Fibroblast of the aortic adventitia (primary cell): ENCODE measurements around the gene DCN. TPM values are rescaled to one million over a fixed set of nuclear protein-coding genes. Genes with fewer than 3 reads are reported as not detected.

Source experiments
- DNase-seq: peaks from one replicate; pipeline ENCODE4 v3.0.0-alpha.2; 2010; ENCODE audit warnings: low read depth
- H3K4me3 ChIP-seq: 2 replicates; pipeline ENCODE4 v1.5.1; 2011; ENCODE audit warnings: low read depth, mild to moderate bottlenecking, control low read depth, low read length, moderate library complexity
- total RNA-seq: library from RNA; depleted of rRNA; stranded (reverse); fragments of >200 nt; gene quantifications from 2 replicates; pipeline ENCODE4 v1.2.3, GENCODE V29; 2012; ENCODE audit warnings: low replicate concordance
- TF ChIP-seq, protein P1 (sequence below): IDR thresholded peaks from 2 replicates; pipeline ENCODE4 v1.5.1; 2011; ENCODE audit warnings: mild to moderate bottlenecking, low read length, control low read depth, inconsistent platforms; ENCODE audit not compliant: insufficient read depth

DCN gene
- total RNA-seq, 1 donor, result 2,298 TPM

DNA sequence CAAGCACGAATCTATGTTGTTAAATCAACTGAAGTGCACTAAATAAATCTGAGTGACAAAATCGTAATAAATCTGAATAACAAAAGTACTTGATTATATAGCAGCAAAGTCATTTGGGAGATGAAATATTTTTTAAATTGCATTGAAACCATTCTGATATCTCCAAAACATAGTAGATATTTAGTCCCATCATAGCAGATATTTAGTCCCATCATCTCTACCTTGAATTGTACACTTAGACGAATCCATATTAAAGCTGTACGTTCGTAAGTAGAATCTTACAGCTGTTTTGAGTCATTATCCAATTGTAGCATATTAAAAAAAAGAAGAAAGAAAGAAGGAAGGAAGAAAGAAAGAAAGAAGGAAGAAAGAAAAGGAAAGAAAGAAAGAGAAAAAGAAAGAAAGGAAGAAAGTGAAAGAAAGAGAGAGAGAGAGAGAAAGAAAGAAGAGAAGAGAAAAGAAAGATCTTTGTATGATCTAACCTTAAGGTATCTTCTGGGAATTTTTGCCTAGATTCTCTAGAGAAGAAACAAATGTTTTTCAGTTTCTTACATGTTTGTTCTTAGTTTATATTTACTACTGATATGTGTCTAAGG lies 2.6 kb downstream of the DCN start:
- DNase-seq, result peak; percentile 38
- TF ChIP-seq, protein P1, sequence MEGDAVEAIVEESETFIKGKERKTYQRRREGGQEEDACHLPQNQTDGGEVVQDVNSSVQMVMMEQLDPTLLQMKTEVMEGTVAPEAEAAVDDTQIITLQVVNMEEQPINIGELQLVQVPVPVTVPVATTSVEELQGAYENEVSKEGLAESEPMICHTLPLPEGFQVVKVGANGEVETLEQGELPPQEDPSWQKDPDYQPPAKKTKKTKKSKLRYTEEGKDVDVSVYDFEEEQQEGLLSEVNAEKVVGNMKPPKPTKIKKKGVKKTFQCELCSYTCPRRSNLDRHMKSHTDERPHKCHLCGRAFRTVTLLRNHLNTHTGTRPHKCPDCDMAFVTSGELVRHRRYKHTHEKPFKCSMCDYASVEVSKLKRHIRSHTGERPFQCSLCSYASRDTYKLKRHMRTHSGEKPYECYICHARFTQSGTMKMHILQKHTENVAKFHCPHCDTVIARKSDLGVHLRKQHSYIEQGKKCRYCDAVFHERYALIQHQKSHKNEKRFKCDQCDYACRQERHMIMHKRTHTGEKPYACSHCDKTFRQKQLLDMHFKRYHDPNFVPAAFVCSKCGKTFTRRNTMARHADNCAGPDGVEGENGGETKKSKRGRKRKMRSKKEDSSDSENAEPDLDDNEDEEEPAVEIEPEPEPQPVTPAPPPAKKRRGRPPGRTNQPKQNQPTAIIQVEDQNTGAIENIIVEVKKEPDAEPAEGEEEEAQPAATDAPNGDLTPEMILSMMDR, result no peak
- peak overlapping the region; percentile 72 for H3K4me3 ChIP-seq

DNA sequence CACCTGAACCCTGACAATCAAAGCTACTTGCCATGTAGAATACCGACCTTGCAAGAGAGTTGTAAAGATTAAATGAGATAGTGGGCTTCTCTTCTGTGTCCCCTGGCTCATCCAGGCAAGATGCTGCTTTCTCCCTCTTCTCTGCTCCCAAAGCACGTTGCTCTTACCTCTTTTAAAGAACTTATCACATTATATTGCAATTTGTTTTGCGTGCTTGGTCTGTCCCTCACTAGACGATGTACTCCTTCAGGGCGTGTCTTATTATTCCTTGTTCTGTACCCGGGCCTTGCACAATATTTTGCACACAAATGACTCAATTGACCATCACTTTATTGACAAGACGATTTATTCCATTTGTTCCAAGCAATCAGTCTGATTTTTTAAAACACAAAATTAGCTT lies 3.3 kb downstream of the DCN start:
- peak; percentile 60 for DNase-seq
- TF ChIP-seq, protein P1, result no peak
- H3K4me3 ChIP-seq, result peak overlapping the region; percentile 72

DNA sequence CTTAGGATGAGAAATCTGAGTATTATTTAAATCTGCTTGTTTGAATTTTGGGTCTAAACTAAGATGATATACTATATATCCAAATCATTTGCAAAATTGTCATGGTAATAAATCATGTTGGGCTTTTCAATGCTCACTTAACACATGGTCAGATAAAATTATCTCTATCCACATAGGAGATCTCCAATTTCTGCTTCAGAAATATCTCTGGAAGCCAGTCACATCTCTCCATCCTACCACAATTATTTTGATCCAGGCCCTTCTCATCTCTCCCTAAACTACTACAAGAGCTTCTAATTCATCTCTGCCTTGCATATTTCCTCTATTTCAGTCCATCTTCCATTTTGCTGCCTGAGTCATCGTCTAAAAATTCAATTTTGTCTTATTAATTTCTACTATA lies 3.8 kb downstream of the DCN start:
- TF ChIP-seq, protein P1, result no peak

DNA sequence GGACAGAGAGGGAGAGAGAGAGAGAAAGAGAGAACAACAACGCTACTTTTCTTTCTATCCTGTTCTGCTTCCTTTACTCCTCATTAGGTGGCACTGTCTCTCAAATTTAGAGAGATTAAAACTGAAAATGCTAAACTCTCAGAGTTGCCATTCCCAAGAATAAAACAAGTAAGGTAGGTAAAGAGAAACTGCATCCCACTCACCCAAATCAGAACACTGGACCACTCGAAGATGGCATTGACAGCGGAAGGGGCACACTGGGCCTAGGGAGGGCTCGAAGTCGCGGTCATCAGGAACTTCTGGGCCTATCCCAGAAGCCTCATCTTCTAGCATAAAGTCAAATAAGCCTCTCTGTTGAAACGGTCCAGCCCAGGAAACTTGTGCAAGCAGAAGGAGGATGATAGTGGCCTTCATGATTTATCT lies 4.5 kb downstream of the DCN start:
- peak overlapping the region; percentile 72 for H3K4me3 ChIP-seq
- TF ChIP-seq, protein P1, result peak; percentile 64
- DNase-seq, result peak; percentile 76

More for the DNA sequence above, 3.8 kb downstream of the DCN start:
- H3K4me3 ChIP-seq, result peak overlapping the region; percentile 72
- DNase-seq, result peak; percentile 28

DNA sequence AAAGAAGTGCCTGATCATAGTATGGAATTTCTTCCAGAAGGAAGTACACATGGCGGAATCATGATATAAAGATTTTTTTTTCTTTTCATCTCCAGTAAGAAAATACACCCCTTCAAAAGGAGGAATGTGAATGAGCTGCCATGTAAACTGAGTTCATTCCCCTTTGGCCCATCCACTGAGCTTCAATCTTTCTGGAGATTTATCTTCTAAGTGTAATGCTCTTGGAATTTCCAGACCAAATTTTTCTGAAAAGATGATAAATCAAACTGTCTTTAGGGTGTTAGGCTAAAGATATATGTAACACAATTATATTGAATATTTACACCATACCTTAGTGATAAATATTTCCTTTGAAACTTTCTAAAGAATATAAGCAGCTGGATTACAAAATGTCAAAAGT lies 5.2 kb downstream of the DCN start:
- peak overlapping the region; percentile 58 for H3K4me3 ChIP-seq
- TF ChIP-seq, protein P1, result no peak
- peak; percentile 64 for DNase-seq

DNA sequence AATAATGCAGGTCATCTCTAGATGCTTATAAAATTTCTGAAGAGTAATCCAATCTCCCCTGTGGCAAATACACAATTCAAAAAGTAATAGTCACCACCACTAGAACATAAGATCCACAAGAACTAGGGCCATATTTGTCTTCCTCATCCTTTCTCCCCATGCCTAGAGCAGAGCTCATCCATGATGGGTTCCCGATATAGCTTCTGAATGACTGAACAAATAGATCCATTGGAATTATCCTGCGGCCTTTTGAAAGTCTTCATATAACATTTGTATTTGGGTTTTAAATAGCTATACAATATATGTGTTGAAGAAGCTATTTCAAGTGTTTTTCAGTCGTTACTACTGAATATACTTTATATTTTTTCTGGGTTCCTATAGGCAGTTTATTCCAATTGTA lies 5.7 kb downstream of the DCN start:
- peak overlapping the region; percentile 58 for H3K4me3 ChIP-seq
- TF ChIP-seq, protein P1, result no peak
- DNase-seq, result peak; percentile 22

DNA sequence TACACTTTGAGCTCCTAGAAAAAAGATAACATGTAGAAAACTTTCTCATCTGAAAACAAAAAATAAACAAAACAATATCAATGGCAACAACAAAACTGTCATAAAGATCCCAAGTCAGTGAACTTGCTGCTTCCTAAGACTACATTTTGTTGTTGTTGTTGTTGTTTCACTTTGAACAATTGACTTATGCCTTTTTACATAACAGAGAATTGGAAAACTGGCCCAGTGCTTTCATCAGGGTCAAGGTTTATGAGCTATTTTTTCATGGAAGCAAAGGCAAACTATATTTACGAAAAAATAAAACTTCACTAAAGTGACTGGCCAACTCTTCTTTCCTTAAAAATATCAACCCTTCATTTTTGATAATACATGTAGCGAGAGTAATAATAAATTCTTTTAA lies 6.3 kb downstream of the DCN start:
- peak overlapping the region; percentile 58 for H3K4me3 ChIP-seq
- TF ChIP-seq, protein P1, result no peak
- no peak for DNase-seq
